ENCODE results near the gene LIMS2. TPM values are rescaled to one million over a fixed set of nuclear protein-coding genes. Genes with fewer than 3 reads are reported as not detected.

LIMS2 gene
- polyA plus RNA-seq, 2 of the 4 experiments (the other 2 are of a cell fraction), result 1.2 to 6.1 TPM

DNA sequence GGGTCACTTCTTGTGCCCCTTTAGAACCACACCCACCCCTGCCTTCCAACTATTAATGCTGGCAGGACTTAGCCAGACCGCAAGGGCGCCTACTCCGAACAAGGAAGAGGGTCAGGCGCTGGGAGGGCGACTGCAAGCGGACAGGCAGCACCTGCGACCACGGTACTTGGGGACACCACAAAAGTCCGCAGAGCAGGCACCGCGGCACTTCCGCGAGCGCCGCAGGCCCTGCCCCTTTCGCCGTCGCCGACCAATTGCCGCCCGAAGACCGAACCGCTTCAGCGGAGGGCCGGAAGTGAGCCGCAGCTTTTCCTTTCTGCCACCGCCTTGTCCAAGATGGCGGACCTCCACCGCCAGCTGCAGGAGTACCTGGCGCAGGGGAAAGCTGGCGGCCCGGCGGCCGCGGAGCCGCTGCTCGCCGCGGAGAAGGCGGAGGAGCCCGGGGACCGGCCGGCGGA is 25.9 kb upstream of the LIMS2 start, which contains the start of gene SFT2D3:
TSS of gene SFT2D3 (plus strand) at position 305 of the 458 bp plus-strand sequence. CDS start at position 337, 32 bp downstream.
- 3% methylated on average over 23 of the region's 44 CpGs for WGBS (ENCODE audit: missing lambda C conversion rate)
- FAIRE-seq, result no peak
- TF ChIP-seq RAD21 (conservative IDR thresholded peaks at IDR 0.05 in 1 of 2, IDR thresholded peaks at IDR 0.05 in 1 of 2) (no peak), PHF8 (IDR thresholded peaks at IDR 0.05; ENCODE audit: borderline replicate concordance, low read depth) (peak; percentile 88), MAZ (IDR thresholded peaks at IDR 0.05; ENCODE audit: borderline replicate concordance, low read depth, low read length) (no peak), RFX5 (IDR thresholded peaks at IDR 0.05) (peak; percentile 30; the same call in 1 of the 2 replicates), KDM1A (IDR thresholded peaks at IDR 0.05; ENCODE audit: low read depth) (no peak), POLR2A (IDR thresholded peaks at IDR 0.05; ENCODE audit: low read length) (peak; percentile 95), JUN (IDR thresholded peaks at IDR 0.05) (peak; percentile 46 to 91; a peak in 3 of 5 replicates), MYC (IDR thresholded peaks at IDR 0.05; ENCODE audit: borderline replicate concordance, low read length) (0 out of 2 replicates have a peak, but pooled peaks have one; percentile 9)
- TF ChIP-seq, protein P1, sequence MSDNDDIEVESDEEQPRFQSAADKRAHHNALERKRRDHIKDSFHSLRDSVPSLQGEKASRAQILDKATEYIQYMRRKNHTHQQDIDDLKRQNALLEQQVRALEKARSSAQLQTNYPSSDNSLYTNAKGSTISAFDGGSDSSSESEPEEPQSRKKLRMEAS (IDR thresholded peaks at IDR 0.05), result peak; percentile 41; the same call in 1 of the 2 replicates
- TF ChIP-seq, protein P2, sequence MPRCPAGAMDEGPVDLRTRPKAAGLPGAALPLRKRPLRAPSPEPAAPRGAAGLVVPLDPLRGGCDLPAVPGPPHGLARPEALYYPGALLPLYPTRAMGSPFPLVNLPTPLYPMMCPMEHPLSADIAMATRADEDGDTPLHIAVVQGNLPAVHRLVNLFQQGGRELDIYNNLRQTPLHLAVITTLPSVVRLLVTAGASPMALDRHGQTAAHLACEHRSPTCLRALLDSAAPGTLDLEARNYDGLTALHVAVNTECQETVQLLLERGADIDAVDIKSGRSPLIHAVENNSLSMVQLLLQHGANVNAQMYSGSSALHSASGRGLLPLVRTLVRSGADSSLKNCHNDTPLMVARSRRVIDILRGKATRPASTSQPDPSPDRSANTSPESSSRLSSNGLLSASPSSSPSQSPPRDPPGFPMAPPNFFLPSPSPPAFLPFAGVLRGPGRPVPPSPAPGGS (IDR thresholded peaks at IDR 0.05), result peak; percentile 91; the same call in 2 of the 3 replicates
- ChIA-PET POLR2A (interaction anchor here (0.6 to 1.9 kb wide), 4 partner anchors 27 to 657 kb away, joined by 3 to 5 read pairs (median 4); no protein-coding TSS in a partner anchor), CTCF (interaction anchor here (1.5 to 1.7 kb wide), 2 partner anchors 10 to 24 kb away, joined by 3 read pairs; no protein-coding TSS in a partner anchor)
- H3K9me3 ChIP-seq, result no peaks in the 10 kb centered on the region
- DNase-seq (ENCODE audit: low read depth in 1 of 2, low spot score in 1 of 2), result peak; percentile 88 to 94
- H3K4me3 ChIP-seq, result peak within 1 kb of the TSS; percentile 71
- peak within 1 kb of the TSS; percentile 96 to 99 for H3K27ac ChIP-seq
- H3K4me1 ChIP-seq, result peaks cover 30% of the 10 kb centered on the region
- peak; percentile 82 to 92 for ATAC-seq
- H3K4me2 ChIP-seq, result peak within 1 kb of the TSS; percentile 83

DNA sequence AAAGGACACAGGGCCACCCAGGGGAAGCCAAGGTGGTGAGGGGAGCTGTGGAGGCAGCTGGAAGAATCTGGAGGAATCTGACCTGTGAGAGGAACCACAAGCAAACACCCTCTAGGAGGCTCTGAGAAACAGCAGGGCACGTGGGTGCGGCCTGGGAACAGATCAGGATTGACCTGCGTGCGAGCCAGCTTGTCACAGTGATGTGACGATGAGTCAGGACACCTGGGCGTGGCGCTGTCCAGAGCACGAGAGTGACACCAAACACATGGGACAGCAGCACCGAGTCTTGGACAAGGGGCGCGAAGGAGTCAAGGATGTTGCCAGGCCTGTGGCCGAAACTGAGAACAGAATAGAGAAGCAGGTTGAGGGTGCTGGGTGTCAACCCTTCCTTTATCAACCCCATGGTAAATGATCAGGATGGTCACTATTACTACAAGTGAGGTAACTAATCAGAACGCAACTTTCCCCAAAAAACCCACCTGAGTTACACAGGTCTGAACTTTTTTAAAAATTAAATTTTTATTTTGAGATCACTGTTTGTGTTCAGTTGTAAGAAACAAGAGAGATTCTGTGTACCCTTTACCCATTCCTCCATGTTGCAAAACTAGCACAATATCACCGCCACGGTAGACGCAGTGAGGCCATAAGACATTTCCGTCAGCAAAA is 25.3 kb upstream of the LIMS2 start:
- peak overlapping the region; percentile 83 for H3K4me2 ChIP-seq
- FAIRE-seq (no peak), DNase-seq (ENCODE audit: low read depth in 1 of 2, low spot score in 1 of 2) (peak; percentile 91), ATAC-seq (peak; percentile 59 to 62)
- H3K4me3 ChIP-seq, result peak overlapping the region; percentile 71
- H3K4me1 ChIP-seq, result peaks cover 34% of the 10 kb centered on the region
- CTCF ChIA-PET, result no interaction called here
- WGBS (ENCODE audit: missing lambda C conversion rate), result 17% methylated on average over 17 of the region's 17 CpGs
- no peaks in the 10 kb centered on the region for H3K9me3 ChIP-seq
- H3K27ac ChIP-seq, result peak overlapping the region; percentile 96 to 99
- POLR2A ChIA-PET, result interaction anchor here (0.6 to 1.9 kb wide), 6 partner anchors 25 to 656 kb away, joined by 3 to 5 read pairs (median 3); partner anchors contain the start of gene LIMS2
- TF ChIP-seq RFX5 (IDR thresholded peaks at IDR 0.05) (no peak), FOSL2 (IDR thresholded peaks at IDR 0.05) (0 out of 2 replicates have a peak, but pooled peaks have one; percentile 14), FOSL2 (CRISPR knock-in tag; IDR thresholded peaks at IDR 0.05) (peak; percentile 72), KDM5A (IDR thresholded peaks at IDR 0.05) (no peak), HOXB13 (CRISPR knock-in tag; IDR thresholded peaks at IDR 0.05; ENCODE audit: low read depth) (no peak; the same call in 1 of the 2 replicates), CHD4 (IDR thresholded peaks at IDR 0.05; ENCODE audit: borderline replicate concordance) (no peak), POLR2A (IDR thresholded peaks at IDR 0.05; ENCODE audit: low read length) (peak; percentile 33; the same call in 1 of the 2 replicates), NR3C1 (IDR thresholded peaks at IDR 0.05) (no peak), CEBPB (IDR thresholded peaks at IDR 0.05) (no peak), HDAC2 (IDR thresholded peaks at IDR 0.05) (no peak), FOXS1 (CRISPR knock-in tag; IDR thresholded peaks at IDR 0.05) (no peak), RAD21 (conservative IDR thresholded peaks at IDR 0.05 in 1 of 2, IDR thresholded peaks at IDR 0.05 in 1 of 2) (no peak), SMC3 (IDR thresholded peaks at IDR 0.05) (0 out of 3 replicates have a peak, but pooled peaks have one; percentile 15), HOXA7 (CRISPR knock-in tag; IDR thresholded peaks at IDR 0.05) (peak; percentile 71; the same call in 1 of the 2 replicates)
- TF ChIP-seq, protein P3, sequence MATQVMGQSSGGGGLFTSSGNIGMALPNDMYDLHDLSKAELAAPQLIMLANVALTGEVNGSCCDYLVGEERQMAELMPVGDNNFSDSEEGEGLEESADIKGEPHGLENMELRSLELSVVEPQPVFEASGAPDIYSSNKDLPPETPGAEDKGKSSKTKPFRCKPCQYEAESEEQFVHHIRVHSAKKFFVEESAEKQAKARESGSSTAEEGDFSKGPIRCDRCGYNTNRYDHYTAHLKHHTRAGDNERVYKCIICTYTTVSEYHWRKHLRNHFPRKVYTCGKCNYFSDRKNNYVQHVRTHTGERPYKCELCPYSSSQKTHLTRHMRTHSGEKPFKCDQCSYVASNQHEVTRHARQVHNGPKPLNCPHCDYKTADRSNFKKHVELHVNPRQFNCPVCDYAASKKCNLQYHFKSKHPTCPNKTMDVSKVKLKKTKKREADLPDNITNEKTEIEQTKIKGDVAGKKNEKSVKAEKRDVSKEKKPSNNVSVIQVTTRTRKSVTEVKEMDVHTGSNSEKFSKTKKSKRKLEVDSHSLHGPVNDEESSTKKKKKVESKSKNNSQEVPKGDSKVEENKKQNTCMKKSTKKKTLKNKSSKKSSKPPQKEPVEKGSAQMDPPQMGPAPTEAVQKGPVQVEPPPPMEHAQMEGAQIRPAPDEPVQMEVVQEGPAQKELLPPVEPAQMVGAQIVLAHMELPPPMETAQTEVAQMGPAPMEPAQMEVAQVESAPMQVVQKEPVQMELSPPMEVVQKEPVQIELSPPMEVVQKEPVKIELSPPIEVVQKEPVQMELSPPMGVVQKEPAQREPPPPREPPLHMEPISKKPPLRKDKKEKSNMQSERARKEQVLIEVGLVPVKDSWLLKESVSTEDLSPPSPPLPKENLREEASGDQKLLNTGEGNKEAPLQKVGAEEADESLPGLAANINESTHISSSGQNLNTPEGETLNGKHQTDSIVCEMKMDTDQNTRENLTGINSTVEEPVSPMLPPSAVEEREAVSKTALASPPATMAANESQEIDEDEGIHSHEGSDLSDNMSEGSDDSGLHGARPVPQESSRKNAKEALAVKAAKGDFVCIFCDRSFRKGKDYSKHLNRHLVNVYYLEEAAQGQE (IDR thresholded peaks at IDR 0.05), result 0 out of 2 replicates have a peak, but pooled peaks have one; percentile 23
- TF ChIP-seq, protein P1 (IDR thresholded peaks at IDR 0.05), result peak; percentile 87
- TF ChIP-seq, protein P4, sequence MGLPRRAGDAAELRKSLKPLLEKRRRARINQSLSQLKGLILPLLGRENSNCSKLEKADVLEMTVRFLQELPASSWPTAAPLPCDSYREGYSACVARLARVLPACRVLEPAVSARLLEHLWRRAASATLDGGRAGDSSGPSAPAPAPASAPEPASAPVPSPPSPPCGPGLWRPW (IDR thresholded peaks at IDR 0.05), result no peak
- TF ChIP-seq, protein P5, sequence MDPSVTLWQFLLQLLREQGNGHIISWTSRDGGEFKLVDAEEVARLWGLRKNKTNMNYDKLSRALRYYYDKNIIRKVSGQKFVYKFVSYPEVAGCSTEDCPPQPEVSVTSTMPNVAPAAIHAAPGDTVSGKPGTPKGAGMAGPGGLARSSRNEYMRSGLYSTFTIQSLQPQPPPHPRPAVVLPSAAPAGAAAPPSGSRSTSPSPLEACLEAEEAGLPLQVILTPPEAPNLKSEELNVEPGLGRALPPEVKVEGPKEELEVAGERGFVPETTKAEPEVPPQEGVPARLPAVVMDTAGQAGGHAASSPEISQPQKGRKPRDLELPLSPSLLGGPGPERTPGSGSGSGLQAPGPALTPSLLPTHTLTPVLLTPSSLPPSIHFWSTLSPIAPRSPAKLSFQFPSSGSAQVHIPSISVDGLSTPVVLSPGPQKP (IDR thresholded peaks at IDR 0.05; ENCODE audit: low read depth, low read length), result no peak
- TF ChIP-seq, protein P6, sequence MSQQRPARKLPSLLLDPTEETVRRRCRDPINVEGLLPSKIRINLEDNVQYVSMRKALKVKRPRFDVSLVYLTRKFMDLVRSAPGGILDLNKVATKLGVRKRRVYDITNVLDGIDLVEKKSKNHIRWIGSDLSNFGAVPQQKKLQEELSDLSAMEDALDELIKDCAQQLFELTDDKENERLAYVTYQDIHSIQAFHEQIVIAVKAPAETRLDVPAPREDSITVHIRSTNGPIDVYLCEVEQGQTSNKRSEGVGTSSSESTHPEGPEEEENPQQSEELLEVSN (IDR thresholded peaks at IDR 0.05; ENCODE audit: borderline replicate concordance, low read depth), result no peak
- TF ChIP-seq, protein P7, sequence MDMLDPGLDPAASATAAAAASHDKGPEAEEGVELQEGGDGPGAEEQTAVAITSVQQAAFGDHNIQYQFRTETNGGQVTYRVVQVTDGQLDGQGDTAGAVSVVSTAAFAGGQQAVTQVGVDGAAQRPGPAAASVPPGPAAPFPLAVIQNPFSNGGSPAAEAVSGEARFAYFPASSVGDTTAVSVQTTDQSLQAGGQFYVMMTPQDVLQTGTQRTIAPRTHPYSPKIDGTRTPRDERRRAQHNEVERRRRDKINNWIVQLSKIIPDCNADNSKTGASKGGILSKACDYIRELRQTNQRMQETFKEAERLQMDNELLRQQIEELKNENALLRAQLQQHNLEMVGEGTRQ (IDR thresholded peaks at IDR 0.05), result peak; percentile 65
